PC-9 (cell line): ENCODE data around the gene ITSN1. TPM values are rescaled to one million over a fixed set of nuclear protein-coding genes. Genes with fewer than 3 reads are reported as not detected.

Source experiments
- BruUV-seq: library from RNA; stranded (reverse); fragments of 400-500 nt; replicated peaks from 2 replicates; lab custom pipeline; 2021; lab: Mats Ljungman, UMichigan
- CTCF ChIA-PET: fragments of 300-600 bp; sonication (Branson Sonifier 250); formaldehyde crosslinking; loops from one replicate; lab custom pipeline; 2022; ENCODE audit warnings: antibody characterized with exemption; lab: Charles Lee
- POLR2A ChIA-PET: fragments of 300-600 bp; sonication (Branson Sonifier 250); formaldehyde crosslinking; loops from one replicate; lab custom pipeline; 2022; ENCODE audit warnings: antibody characterized with exemption; ENCODE audit not compliant: unreplicated experiment; lab: Charles Lee
- DNase-seq, 2 experiments: peaks; one replicate each; pipeline versions ENCODE4 v3.0.0 to v3.0.0-alpha.2; 2015 to 2022; ENCODE audit warnings: mixed read lengths in 1 of 2
- H2AFZ ChIP-seq: fragments of 200-600 bp; sonication (generic); 2 replicates; pipeline ENCODE4 v1.8.1; 2017; ENCODE audit warnings: antibody characterized with exemption
- H3F3A ChIP-seq: fragments of 200-600 bp; sonication (generic); 2 replicates; pipeline ENCODE4 v1.8.1; 2017; ENCODE audit warnings: antibody characterized with exemption, mild to moderate bottlenecking, low read depth; ENCODE audit not compliant: insufficient read depth
- H3K27ac ChIP-seq: fragments of 200-600 bp; sonication (generic); 2 replicates; pipeline ENCODE4 v1.6.1; 2016; ENCODE audit warnings: mixed run types
- H3K27me3 ChIP-seq: fragments of 200-600 bp; sonication (generic); 2 replicates; pipeline ENCODE4 v1.6.1; 2016; ENCODE audit warnings: low read depth, mixed run types; ENCODE audit not compliant: insufficient read depth
- H3K36me3 ChIP-seq: fragments of 200-600 bp; sonication (generic); 2 replicates; pipeline ENCODE4 v1.6.1; 2016; ENCODE audit warnings: low read depth, mixed run types
- H3K4me1 ChIP-seq: fragments of 200-600 bp; sonication (generic); replicated peaks from 2 replicates; pipeline ENCODE4 v1.6.1; 2016; ENCODE audit warnings: mixed run types; ENCODE audit not compliant: insufficient read depth
- H3K4me2 ChIP-seq: fragments of 200-600 bp; sonication (generic); 2 replicates; pipeline ENCODE4 v1.6.1; 2017; ENCODE audit warnings: mixed run types
- H3K4me3 ChIP-seq: fragments of 200-600 bp; sonication (generic); 2 replicates; pipeline ENCODE4 v1.6.1; 2016; ENCODE audit warnings: mixed run types
- H3K79me2 ChIP-seq: fragments of 200-600 bp; sonication (generic); 2 replicates; pipeline ENCODE4 v1.6.1; 2017; ENCODE audit warnings: low read depth, mixed run types
- H3K9me2 ChIP-seq: fragments of 200-600 bp; sonication (generic); 2 replicates; pipeline ENCODE4 v1.8.1; 2017; ENCODE audit warnings: mild to moderate bottlenecking; ENCODE audit not compliant: insufficient read depth
- H3K9me3 ChIP-seq: fragments of 200-600 bp; sonication (generic); 2 replicates; pipeline ENCODE4 v1.8.1; 2016; ENCODE audit warnings: low read depth; ENCODE audit not compliant: insufficient read depth
- H4K20me1 ChIP-seq: fragments of 200-600 bp; sonication (generic); 2 replicates; pipeline ENCODE4 v1.8.1; 2017; ENCODE audit not compliant: insufficient read depth
- CTCF ChIP-seq: fragments of 200-600 bp; sonication (generic); conservative IDR thresholded peaks from 2 replicates; pipeline ENCODE4 v1.6.1; 2017; ENCODE audit warnings: mixed run types, antibody characterized with exemption, mild to moderate bottlenecking, moderate library complexity
- EZH2 ChIP-seq: fragments of 200-600 bp; sonication (generic); IDR thresholded peaks from 2 replicates; pipeline ENCODE4 v1.8.0; 2017; ENCODE audit warnings: antibody characterized with exemption, low read depth
- intact Hi-C: fragments of 100-400 bp; cut with micrococcal nuclease; formaldehyde crosslinking; loops from one replicate; pipeline ENCODE4 v1.10.0; 2022; ENCODE audit not compliant: unreplicated experiment
- total RNA-seq: library from RNA; stranded (reverse); gene quantifications from 2 replicates; pipeline ENCODE4 v1.2.3, GENCODE V29; 2021

The ITSN1 gene
- total RNA-seq, 1 experiment from 2014 or later, result 46.3 TPM

GRCh38 chr21:33897098-33897497 is 254.8 kb downstream of the ITSN1 start:
- no peak for DNase-seq
- H3K4me1 ChIP-seq, result 0 out of 2 replicates have a peak, but pooled peaks cover 7% of the 10 kb centered on the region
- H2AFZ ChIP-seq, result no peak overlapping the region
- H3K36me3 ChIP-seq, result no peaks in the 10 kb centered on the region
- intact Hi-C loops, result loop anchor here (10.0 kb wide), 2 partner anchors 252 to 1062 kb away; partner anchors contain the start of genes CRYZL1 and ITSN1
- H3F3A ChIP-seq, result 0 out of 2 replicates have a peak, but pooled peaks cover 4% of the 10 kb centered on the region
- POLR2A ChIA-PET, result no interaction called here
- TF ChIP-seq EZH2, result no peak
- TF ChIP-seq CTCF, result no peak
- BruUV-seq, result no TSS peak
- no peaks in the 10 kb centered on the region for H3K9me2 ChIP-seq
- no peak overlapping the region for H3K4me3 ChIP-seq
- no peaks in the 10 kb centered on the region for H3K79me2 ChIP-seq
- no peak overlapping the region for H3K27ac ChIP-seq
- no peaks in the 10 kb centered on the region for H4K20me1 ChIP-seq
- no peaks in the 10 kb centered on the region for H3K27me3 ChIP-seq
- CTCF ChIA-PET, result interaction anchor here (0.6 kb wide), 1 partner anchor 417 kb away, joined by 4 read pairs; no protein-coding TSS in a partner anchor
- H3K9me3 ChIP-seq, result no peaks in the 10 kb centered on the region
- H3K4me2 ChIP-seq, result no peak overlapping the region

GRCh38 chr21:33897739-33898138 is 255.4 kb downstream of the ITSN1 start:
- Histone ChIP-seq H3K4me3 (no peak overlapping the region), H3F3A (0 out of 2 replicates have a peak, but pooled peaks cover 4% of the 10 kb centered on the region), H4K20me1 (no peaks in the 10 kb centered on the region), H3K79me2 (no peaks in the 10 kb centered on the region), H2AFZ (no peak overlapping the region), H3K36me3 (no peaks in the 10 kb centered on the region), H3K9me2 (no peaks in the 10 kb centered on the region), H3K27ac (no peak overlapping the region), H3K4me1 (0 out of 2 replicates have a peak, but pooled peaks cover 7% of the 10 kb centered on the region), H3K4me2 (no peak overlapping the region), H3K27me3 (no peaks in the 10 kb centered on the region), H3K9me3 (no peaks in the 10 kb centered on the region)
- ChIA-PET CTCF (no interaction called here), POLR2A (no interaction called here)
- intact Hi-C loops, result loop anchor here (10.0 kb wide), 2 partner anchors 253 to 1063 kb away; partner anchors contain the start of genes CRYZL1 and ITSN1
- no TSS peak for BruUV-seq
- TF ChIP-seq EZH2 (no peak), CTCF (no peak)
- no peak for DNase-seq

- Histone ChIP-seq H3K4me3 (no peak overlapping the region), H3F3A (0 out of 2 replicates have a peak, but pooled peaks cover 4% of the 10 kb centered on the region), H4K20me1 (no peaks in the 10 kb centered on the region), H3K4me1 (0 out of 2 replicates have a peak, but pooled peaks cover 7% of the 10 kb centered on the region), H3K79me2 (no peaks in the 10 kb centered on the region), H3K36me3 (no peaks in the 10 kb centered on the region), H3K27me3 (no peaks in the 10 kb centered on the region), H3K9me3 (no peaks in the 10 kb centered on the region), H3K4me2 (no peak overlapping the region), H3K27ac (no peak overlapping the region), H3K9me2 (no peaks in the 10 kb centered on the region), H2AFZ (no peak overlapping the region)
- BruUV-seq, result no TSS peak
- TF ChIP-seq EZH2 (no peak), CTCF (no peak)
- ChIA-PET POLR2A (interaction anchor here (0.6 kb wide), 1 partner anchor 449 kb away, joined by 3 read pairs; no protein-coding TSS in a partner anchor), CTCF (no interaction called here)
- no peak for DNase-seq
- intact Hi-C loops, result loop anchor here (10.0 kb wide), 2 partner anchors 254 to 1064 kb away; partner anchors contain the start of genes CRYZL1 and ITSN1
Observed at GRCh38 chr21:33898586-33898985, 256.3 kb downstream of the ITSN1 start.
